SK-N-SH treated with all-trans-retinoic acid at 6 μM for 48 hours (cell line): ENCODE measurements around the gene PDE4DIP.
"Not testable (repeated sequence)": the region's sequence is repeated elsewhere in the genome, so short reads cannot be mapped to it uniquely, and the experiment has no call there.

Experiments used
- ESRRG ChIP-seq: fragments of 250-450 bp; sonication (Bioruptor Pico); IDR thresholded peaks from 2 replicates; pipeline ENCODE4 v1.6.1; 2021; ENCODE audit warnings: mild to moderate bottlenecking
- TOX ChIP-seq: fragments of 250-450 bp; sonication (Bioruptor Pico); IDR thresholded peaks from 2 replicates; pipeline ENCODE4 v1.8.0; 2021; ENCODE audit warnings: mild to moderate bottlenecking, moderate library complexity, borderline replicate concordance

DNA sequence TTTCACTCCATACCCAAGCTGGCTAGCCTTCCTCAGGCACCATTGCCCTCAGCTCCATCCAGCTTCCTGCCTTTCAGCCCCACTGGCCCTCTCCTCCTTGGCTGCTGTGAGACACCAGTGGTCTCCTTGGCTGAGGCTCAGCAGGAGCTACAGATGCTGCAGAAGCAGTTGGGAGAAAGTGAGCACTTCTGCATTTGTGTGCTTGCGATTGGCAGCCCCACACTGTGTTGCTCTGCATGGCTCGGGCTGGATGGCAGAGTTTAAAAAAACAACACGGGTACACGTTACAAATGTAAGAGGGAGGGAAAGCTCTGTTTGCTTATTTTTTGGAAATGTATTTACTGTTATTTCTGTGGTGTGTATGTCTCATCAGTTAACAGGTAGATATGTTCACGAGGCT lies 168.4 kb downstream of the PDE4DIP start:
- TF ChIP-seq TOX, ESRRG (CRISPR knock-in tag): not testable (repeated sequence)
